Activated T-cell treated with anti-CD3 and anti-CD28 coated beads, Interleukin-2, amount 50 U/mL, for 4 hours (primary cell): ENCODE measurements around the gene ADPRHL1. TPM values are rescaled to one million over a fixed set of nuclear protein-coding genes. Genes with fewer than 3 reads are reported as not detected.
"Not testable (repeated sequence)": the region's sequence is repeated elsewhere in the genome, so short reads cannot be mapped to it uniquely, and the experiment has no call there.

Experiments
- ATAC-seq, 2 donors: fragments of 200-7000 bp; cut with Tn5 transposase; one replicate each; pipeline ENCODE4 v1.10.0; 2021
- DNase-seq: peaks from one replicate; pipeline ENCODE4 v3.0.0-alpha.2; 2020
- H3K27me3 Mint-ChIP-seq: one replicate; pipeline ENCODE4 v1.8.0; 2021; ENCODE audit warnings: low read depth, mixed read lengths
- H3K36me3 Mint-ChIP-seq: one replicate; pipeline ENCODE4 v1.8.0; 2022; ENCODE audit warnings: mixed read lengths; ENCODE audit not compliant: insufficient read depth
- H3K4me1 Mint-ChIP-seq: one replicate; pipeline ENCODE4 v1.8.0; 2021; ENCODE audit warnings: low read depth, mixed read lengths
- H3K4me3 Mint-ChIP-seq: one replicate; pipeline ENCODE4 v1.8.0; 2021; ENCODE audit warnings: mild to moderate bottlenecking, moderate library complexity, mixed read lengths
- H3K9me3 Mint-ChIP-seq: one replicate; pipeline ENCODE4 v1.8.0; 2021; ENCODE audit warnings: mixed read lengths
- total RNA-seq, 3 donors: library from RNA; stranded (reverse); gene quantifications; one replicate each; pipeline ENCODE4 v1.2.1, GENCODE V29; 2021

Gene ADPRHL1
- total RNA-seq, 3 donors from 2014 or later: 0.54 to 0.81 (median 0.79) TPM

DNA sequence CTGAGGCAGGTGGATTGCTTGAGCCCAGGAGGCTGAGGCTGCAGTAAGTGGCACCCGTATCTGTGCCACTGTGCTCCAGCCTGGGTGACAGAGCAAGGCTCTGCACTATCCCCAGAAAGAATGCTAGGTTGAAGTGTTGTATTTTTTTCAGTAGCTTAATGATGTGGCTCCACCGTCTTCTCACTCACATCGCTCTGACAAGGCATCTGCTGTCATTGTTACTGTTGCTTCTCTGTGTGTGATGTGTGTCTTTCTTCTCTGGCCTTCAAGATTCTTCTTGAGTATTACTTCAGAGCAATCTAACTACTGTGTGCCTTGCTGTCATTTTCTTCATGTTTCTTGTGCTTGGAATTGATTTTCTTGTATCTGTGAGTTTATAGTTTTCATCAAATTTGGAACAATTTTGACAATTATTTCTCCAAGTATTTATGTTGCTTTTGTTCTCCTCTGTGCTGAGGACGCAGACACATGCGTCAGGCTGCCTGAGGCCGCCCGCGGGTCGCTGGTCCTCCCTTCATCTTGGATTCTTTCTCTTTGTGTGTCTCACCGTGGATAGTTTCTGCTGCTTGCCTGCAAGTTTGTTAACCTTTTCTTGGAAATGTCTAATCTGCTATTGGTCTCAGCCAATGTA lies 10.8 kb downstream of the ADPRHL1 start:
- H3K9me3 Mint-ChIP-seq: no peaks in the 10 kb centered on the region
- H3K36me3 Mint-ChIP-seq: peaks cover 2% of the 10 kb centered on the region
- DNase-seq (no peak), ATAC-seq (no peak)
- no peaks in the 10 kb centered on the region for H3K27me3 Mint-ChIP-seq
- H3K4me3 Mint-ChIP-seq: no peak overlapping the region
- no peaks in the 10 kb centered on the region for H3K4me1 Mint-ChIP-seq

DNA sequence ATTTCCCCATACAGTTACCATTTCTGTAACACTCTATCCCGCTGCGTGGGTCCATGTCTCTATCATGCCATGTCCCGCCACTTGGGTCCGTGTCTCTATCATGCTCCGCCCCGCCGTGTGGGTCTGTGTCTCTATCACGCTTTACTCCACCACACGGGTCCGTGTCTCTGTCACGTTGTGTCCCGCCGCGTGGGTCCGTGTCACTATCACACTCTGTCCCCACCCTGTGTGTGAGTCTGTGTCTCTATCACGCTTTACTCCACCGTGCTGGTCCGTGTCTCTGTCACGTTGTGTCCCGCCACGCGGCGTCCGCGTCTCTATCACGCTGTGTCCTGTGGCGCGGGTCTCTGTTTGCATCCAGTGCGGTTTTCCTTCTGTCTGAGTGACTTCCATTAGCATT lies 11.6 kb downstream of the ADPRHL1 start:
- no peak for ATAC-seq
- no peaks in the 10 kb centered on the region for H3K9me3 Mint-ChIP-seq
- H3K36me3 Mint-ChIP-seq: peaks cover 2% of the 10 kb centered on the region
- no peak for DNase-seq
- no peaks in the 10 kb centered on the region for H3K4me1 Mint-ChIP-seq
- no peak overlapping the region for H3K4me3 Mint-ChIP-seq
- no peaks in the 10 kb centered on the region for H3K27me3 Mint-ChIP-seq

DNA sequence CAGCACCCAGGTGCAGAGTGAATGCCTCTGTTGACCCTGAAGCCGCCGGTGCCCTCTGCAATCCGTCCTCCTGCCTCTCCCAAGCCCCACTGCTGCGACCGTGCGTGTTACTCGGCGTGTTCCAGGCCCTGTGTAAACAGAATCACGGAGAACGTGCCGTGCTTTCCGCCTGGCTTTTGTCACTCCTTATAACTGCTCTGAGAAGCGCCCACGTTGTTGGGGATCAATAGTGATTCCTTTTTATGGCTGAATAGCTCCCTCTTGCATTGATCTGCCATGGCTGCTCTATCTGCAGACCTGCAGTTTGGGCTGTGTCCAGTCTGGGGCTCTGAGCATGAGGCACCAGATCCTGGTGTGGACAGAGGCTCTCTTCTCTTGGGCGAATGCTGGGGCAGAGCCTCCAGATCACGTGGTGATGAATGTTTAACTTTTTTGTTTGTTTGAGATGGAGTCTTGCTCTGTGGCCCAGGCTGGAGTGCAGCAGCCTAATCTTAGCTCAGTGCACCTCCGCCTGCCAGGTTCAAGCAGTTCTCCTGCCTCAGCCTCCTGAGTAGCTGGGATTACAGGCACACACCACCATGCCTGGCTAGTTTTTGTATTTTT lies 15.8 kb downstream of the ADPRHL1 start:
- DNase-seq: no peak
- no peaks in the 10 kb centered on the region for H3K36me3 Mint-ChIP-seq
- no peak for ATAC-seq
- H3K27me3 Mint-ChIP-seq: no peaks in the 10 kb centered on the region
- H3K9me3 Mint-ChIP-seq: no peaks in the 10 kb centered on the region
- no peaks in the 10 kb centered on the region for H3K4me1 Mint-ChIP-seq
- H3K4me3 Mint-ChIP-seq: no peak overlapping the region

DNA sequence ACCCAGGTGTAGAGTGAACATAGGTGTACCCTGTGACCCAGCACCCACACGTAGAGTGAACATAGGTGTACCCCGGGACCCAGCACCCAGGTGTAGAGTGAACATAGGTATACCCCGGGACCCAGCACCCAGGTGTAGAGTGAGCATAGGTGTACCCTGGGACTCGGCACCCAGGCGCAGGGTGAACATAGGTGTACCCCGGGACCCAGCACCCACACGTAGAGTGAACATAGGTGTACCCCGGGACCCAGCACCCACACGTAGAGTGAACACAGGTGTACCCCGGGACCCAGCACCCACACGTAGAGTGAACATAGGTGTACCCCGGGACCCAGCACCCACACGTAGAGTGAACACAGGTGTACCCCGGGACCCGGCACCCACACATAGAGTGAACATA lies 16.4 kb downstream of the ADPRHL1 start:
- not testable (repeated sequence) for H3K9me3 Mint-ChIP-seq, ATAC-seq, H3K27me3 Mint-ChIP-seq, H3K4me1 Mint-ChIP-seq, DNase-seq, H3K36me3 Mint-ChIP-seq, H3K4me3 Mint-ChIP-seq

DNA sequence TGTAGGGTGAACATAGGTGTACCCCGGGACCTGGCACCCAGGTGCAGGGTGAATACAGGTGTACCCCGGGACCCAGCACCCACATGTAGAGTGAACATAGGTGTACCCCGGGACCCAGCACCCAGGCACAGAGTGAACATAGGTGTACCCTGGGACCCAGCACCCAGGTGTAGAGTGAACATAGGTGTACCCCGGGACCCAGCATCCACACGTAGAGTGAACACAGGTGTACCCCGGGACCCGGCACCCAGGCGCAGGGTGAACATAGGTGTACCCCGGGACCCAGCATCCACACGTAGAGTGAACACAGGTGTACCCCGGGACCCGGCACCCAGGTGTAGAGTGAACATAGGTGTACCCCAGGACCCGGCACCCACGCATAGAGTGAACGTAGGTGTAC lies 17.4 kb downstream of the ADPRHL1 start:
- not testable (repeated sequence) for H3K4me3 Mint-ChIP-seq, ATAC-seq, H3K27me3 Mint-ChIP-seq, H3K36me3 Mint-ChIP-seq, H3K9me3 Mint-ChIP-seq, H3K4me1 Mint-ChIP-seq, DNase-seq

DNA sequence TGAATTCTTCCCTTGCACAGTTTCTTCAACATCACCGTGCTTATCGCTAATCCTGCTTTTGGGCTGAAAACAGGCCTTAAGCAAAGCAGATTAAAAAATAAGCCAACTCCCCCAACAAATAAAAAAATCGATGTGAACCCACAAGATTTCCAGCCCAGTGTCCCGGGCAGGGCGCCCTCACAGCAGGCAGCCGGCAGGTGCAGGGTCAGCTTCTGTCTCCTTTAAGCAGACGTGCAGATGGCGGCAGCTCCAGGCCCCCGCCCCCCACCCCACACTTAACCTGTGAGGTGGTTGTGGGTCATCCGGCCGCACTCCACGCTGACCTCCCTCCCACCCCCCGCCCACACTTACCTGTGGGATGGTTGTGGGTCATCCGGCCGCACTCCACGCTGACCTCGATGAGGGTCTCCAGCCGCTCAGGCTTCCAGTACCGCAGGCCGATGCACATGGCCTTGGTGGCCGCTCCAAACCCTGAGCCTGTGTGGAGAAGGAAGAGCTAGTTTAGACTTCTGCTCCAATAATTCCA lies 19.8 kb downstream of the ADPRHL1 start:
- no peak for DNase-seq
- Mint-ChIP-seq H3K4me3 (no peak overlapping the region), H3K9me3 (no peaks in the 10 kb centered on the region), H3K36me3 (no peaks in the 10 kb centered on the region), H3K4me1 (no peaks in the 10 kb centered on the region), H3K27me3 (no peaks in the 10 kb centered on the region)
- no peak for ATAC-seq

DNA sequence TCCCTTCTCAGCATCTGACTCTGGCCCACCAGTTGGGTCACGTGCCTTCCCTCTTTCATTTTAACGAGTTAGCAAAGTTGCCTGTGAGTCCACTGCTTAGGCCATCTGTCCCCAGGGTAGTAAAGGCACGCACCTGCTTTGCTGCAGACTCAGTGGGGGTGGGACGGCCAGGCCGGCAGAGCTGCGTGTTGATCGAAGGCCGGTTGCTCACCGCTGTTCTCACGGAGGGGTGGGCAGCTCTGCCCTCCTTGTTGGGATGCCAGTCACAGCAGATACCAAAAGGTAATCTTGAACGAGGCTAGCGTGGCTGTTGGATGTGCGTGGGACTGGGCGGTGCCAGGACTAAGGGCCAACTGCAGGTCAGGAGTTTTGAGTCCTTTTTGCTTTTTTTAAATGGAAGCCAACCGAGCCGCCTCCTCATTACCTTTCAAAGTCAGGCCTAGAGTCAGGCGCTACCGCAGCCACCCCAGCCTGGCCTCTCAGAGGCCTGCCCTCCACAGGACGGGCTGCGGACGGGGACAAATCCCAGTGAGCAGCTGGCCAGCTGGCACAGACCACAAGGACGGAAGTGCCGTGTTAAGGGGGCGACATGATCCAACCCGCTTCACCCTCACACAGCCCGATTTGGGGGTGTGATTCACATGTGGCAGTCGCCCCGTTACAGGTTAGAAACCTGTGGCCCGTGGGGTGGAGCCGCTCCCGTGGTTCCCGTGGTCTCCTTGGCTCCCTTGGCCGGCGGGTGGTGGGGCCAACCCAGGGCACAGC lies 20.6 kb downstream of the ADPRHL1 start:
- DNase-seq (no peak), ATAC-seq (no peak)
- Mint-ChIP-seq H3K4me3 (no peak overlapping the region), H3K36me3 (no peaks in the 10 kb centered on the region), H3K27me3 (no peaks in the 10 kb centered on the region), H3K4me1 (no peaks in the 10 kb centered on the region), H3K9me3 (no peaks in the 10 kb centered on the region)

DNA sequence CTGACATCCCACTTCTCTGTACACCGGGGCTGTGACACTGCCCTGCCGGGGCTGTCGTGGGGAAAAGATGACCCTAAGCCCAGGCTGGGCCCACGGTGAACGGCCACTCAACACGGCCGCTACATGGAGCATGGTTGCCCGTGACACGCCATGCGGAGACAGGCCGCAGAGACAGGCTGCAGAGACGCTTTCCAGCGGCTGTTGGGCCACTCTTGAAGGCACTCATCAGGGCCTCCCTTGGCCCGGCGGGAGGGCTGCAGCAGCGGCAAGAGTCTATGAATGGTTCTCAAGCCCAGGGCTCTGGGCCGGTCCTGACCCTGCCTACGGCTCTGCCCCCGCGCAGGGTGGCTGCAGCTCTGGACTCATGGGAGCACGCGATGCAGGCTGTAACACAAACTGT lies 22.1 kb downstream of the ADPRHL1 start:
- H3K4me1 Mint-ChIP-seq: no peaks in the 10 kb centered on the region
- ATAC-seq (no peak), DNase-seq (no peak)
- no peaks in the 10 kb centered on the region for H3K9me3 Mint-ChIP-seq
- H3K4me3 Mint-ChIP-seq: no peak overlapping the region
- no peaks in the 10 kb centered on the region for H3K36me3 Mint-ChIP-seq
- H3K27me3 Mint-ChIP-seq: no peaks in the 10 kb centered on the region

DNA sequence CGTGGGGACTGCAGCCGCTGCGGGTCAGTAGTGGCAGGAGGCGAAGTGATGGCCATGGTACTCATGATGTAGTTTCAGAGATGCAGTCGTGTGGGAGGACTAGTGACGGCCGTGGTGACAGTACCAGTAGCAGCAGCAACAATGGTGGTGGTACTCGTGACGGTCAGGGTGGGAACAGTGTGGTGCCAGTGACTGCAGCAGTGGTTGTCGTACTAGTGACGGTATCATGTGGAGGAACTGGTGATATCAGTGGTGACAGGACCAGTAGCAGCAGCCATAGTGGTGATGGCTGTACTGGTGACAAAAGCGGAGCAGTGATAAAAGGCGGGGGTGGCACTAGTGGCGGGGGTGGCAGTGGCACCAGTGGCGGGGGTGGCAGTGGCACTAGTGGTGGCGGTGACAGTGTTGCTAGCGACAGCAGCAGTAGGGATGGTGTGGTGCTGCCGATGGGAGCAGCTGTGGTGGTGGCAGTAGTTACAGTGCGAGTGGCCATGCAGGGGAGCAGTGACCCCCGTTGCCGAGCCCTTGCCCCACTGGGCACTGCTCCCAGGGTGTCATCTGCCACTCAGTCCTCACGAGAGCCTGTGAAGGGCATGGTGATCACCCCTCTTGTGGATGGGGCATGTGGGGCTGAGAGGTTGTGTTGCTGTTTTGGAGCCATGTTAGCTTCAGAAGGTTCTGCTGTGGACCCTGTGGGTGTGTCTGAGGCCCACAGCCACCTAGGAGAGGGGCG lies 22.7 kb downstream of the ADPRHL1 start:
- DNase-seq: no peak
- Mint-ChIP-seq H3K4me1 (no peaks in the 10 kb centered on the region), H3K9me3 (no peaks in the 10 kb centered on the region), H3K36me3 (no peaks in the 10 kb centered on the region), H3K4me3 (no peak overlapping the region), H3K27me3 (no peaks in the 10 kb centered on the region)
- no peak for ATAC-seq

DNA sequence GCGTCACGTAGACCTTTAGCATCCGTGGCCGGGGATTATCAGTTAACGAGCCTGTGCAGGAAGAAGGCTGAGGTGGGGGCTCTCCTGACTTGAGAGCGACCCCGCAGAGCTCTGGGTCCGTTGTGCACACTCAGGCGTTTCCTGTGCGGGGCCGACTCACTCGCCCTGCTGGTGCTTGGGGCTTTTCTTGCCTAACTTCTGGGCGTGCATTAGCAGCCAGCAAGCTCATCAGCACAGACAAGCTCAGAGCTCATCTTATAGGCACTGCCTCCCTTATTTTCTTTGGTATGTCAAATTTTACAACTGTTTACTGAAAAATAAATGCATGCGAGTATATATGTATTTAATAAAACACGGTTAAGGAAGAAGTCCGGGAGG lies 23.7 kb downstream of the ADPRHL1 start:
- H3K36me3 Mint-ChIP-seq: no peaks in the 10 kb centered on the region
- ATAC-seq (no peak), DNase-seq (no peak)
- H3K9me3 Mint-ChIP-seq: no peaks in the 10 kb centered on the region
- H3K27me3 Mint-ChIP-seq: no peaks in the 10 kb centered on the region
- no peaks in the 10 kb centered on the region for H3K4me1 Mint-ChIP-seq
- no peak overlapping the region for H3K4me3 Mint-ChIP-seq

DNA sequence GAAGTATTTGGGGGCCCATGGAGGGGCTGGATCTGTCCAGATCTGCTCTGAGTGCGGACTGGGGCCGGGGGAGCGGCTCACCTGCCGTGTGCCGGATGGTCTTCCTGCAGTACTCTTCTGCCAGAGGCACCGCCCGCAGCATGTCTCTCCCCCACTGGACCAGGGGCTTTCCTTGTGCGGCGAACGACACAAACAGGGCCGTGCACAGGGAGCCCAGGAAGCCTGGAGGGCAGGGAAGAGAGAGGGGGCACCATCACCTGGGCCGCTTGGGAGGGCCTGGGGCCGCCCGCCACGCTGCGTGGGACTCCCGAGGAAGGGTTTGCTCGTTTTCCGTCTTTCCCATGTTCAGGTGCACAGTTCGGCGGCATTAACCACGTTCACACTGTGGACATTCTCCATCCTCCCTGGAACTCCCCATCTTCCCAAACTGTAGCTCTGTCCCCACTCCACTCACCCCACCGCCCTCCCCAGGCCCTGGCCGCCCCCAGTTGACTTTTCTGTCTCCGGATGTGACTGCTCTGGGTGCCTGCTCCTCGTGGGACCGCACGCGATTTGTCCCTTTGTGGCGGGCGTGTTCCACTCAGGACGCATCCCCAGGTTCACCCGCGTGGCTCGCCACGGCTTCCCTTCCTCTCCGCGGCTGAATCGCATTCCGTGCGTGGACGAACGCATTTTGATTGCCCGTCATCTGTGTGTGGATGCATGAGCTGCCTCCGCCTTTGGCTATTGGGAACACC lies 24.2 kb downstream of the ADPRHL1 start:
- Mint-ChIP-seq H3K4me3 (no peak overlapping the region), H3K27me3 (no peaks in the 10 kb centered on the region), H3K9me3 (no peaks in the 10 kb centered on the region), H3K36me3 (no peaks in the 10 kb centered on the region), H3K4me1 (no peaks in the 10 kb centered on the region)
- DNase-seq (no peak), ATAC-seq (no peak)

DNA sequence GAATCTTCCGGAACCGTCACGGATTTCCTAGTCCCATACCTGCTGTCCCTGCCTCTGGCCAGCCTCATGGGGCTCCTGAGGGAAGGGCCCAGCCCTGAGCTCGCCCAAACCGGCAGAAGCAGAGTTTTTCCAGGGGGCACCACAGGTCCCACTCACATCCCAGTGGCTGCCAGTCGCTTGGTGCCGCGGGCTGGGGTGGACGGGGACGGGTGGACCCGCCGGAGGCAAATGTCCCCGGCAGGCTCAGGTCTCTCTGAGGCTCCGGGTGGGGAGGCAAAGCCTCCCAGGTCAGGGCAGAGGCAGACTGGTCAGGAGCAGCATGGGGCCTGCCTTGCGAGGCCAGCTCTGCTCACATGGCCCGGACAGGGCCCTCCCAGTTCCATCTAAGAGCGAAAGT lies 24.8 kb downstream of the ADPRHL1 start:
- H3K36me3 Mint-ChIP-seq: no peaks in the 10 kb centered on the region
- DNase-seq (no peak), ATAC-seq (no peak)
- no peaks in the 10 kb centered on the region for H3K9me3 Mint-ChIP-seq
- no peaks in the 10 kb centered on the region for H3K27me3 Mint-ChIP-seq
- no peak overlapping the region for H3K4me3 Mint-ChIP-seq
- no peaks in the 10 kb centered on the region for H3K4me1 Mint-ChIP-seq

DNA sequence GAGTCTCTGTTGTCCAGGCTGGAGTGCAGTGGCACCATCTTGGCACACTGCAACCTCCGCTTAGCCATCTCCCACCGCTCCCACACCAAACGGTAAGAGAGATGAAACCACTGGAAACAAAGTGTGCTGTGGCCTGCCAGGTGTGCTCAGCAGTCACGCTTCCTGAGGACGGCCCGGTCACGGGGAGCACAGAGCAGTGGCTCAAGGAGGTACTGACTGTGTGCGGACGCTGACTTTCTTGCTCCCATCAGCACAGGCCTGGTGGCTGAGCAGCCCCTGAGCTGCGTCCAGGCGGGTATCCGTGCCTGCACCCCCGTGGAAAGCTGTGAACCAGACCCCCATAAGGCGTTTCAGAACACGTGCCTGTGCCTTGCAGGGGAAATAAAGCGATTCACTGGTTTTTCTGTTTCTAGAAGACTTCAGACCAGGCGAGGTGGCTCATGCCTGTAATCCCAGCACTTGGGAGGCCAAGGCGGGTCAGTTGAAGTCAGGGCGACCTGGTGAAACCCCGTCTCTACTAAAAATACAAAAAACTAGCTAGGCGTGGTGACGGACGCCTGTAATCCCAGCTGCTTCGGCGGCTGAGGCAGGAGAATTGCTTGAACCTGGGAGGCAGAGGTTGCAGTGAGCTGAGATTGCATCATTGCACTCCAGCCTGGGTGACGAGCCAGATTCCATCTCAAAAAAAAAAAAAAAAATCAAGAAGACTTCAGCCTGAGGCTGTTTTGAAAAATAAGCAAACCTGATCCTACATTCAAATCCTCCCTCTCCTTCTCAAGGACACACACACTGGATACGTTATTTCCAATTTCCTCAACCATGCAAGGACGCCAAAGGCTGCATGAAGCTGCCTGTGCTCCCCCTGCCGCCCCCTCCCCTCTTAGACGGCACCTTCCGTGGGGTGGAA lies 25.5 kb downstream of the ADPRHL1 start:
- no peaks in the 10 kb centered on the region for H3K36me3 Mint-ChIP-seq
- no peak for DNase-seq
- H3K9me3 Mint-ChIP-seq: no peaks in the 10 kb centered on the region
- no peak overlapping the region for H3K4me3 Mint-ChIP-seq
- H3K4me1 Mint-ChIP-seq: no peaks in the 10 kb centered on the region
- H3K27me3 Mint-ChIP-seq: no peaks in the 10 kb centered on the region
- no peak for ATAC-seq
